Keratinocyte (primary cell): ENCODE results near the gene RHOA. TPM values are rescaled to one million over a fixed set of nuclear protein-coding genes. Genes with fewer than 3 reads are reported as not detected.

ENCODE experiments used
- DNase-seq: peaks from one replicate; pipeline ENCODE4 v3.0.0-alpha.2; 2011; ENCODE audit warnings: low read depth, missing footprints, low spot score
- FAIRE-seq: peaks from 2 replicates; lab custom pipeline; 2011; peaks lifted over from hg19 to GRCh38; lab: Jason Lieb, UNC
- H2AFZ ChIP-seq: 2 replicates; pipeline ENCODE4 v1.6.0; 2012; ENCODE audit warnings: low read length, control low read depth, inconsistent platforms; ENCODE audit not compliant: control insufficient read depth
- H3K27ac ChIP-seq: 2 replicates; pipeline ENCODE4 v1.5.1; 2011; ENCODE audit warnings: low read length; ENCODE audit not compliant: control insufficient read depth, insufficient read depth
- H3K27me3 ChIP-seq: 3 replicates; pipeline ENCODE4 v1.6.0; 2011; ENCODE audit warnings: low read length; ENCODE audit not compliant: control insufficient read depth, insufficient read depth; ENCODE audit errors: extremely low read depth
- H3K36me3 ChIP-seq, 2 experiments: 2 replicates in 1 of 2; 3 replicates in 1 of 2; pipeline ENCODE4 v1.5.1; 2011; ENCODE audit warnings: low read length in 2 of 2, mild to moderate bottlenecking in 1 of 2; ENCODE audit not compliant: control insufficient read depth in 2 of 2, insufficient read depth in 2 of 2; ENCODE audit errors: extremely low read depth in 1 of 2
- H3K4me1 ChIP-seq: 3 replicates; pipeline ENCODE4 v1.5.1; 2011; ENCODE audit warnings: low read length; ENCODE audit not compliant: control insufficient read depth, insufficient read depth; ENCODE audit errors: extremely low read depth
- H3K4me2 ChIP-seq: 3 replicates; pipeline ENCODE4 v1.6.0; 2011; ENCODE audit warnings: low read depth, low read length; ENCODE audit not compliant: control insufficient read depth, insufficient read depth; ENCODE audit errors: extremely low read depth
- H3K4me3 ChIP-seq, 3 experiments: fragments of 200-600 bp in 1 of 3; sonication (generic) in 1 of 3; 2 replicates in 2 of 3; 3 replicates in 1 of 3; pipeline ENCODE4 v1.5.1; 2011 to 2016; ENCODE audit warnings: low read length in 3 of 3, mild to moderate bottlenecking in 3 of 3, control low read depth in 2 of 3, inconsistent platforms in 1 of 3, low read depth in 1 of 3, mixed read lengths in 1 of 3, mixed run types in 1 of 3, moderate library complexity in 1 of 3; ENCODE audit not compliant: control insufficient read depth in 2 of 3, insufficient read depth in 2 of 3; ENCODE audit errors: extremely low read depth in 1 of 3
- H3K79me2 ChIP-seq: 2 replicates; pipeline ENCODE4 v1.6.0; 2012; ENCODE audit warnings: low read length; ENCODE audit not compliant: control insufficient read depth, insufficient read depth
- H3K9ac ChIP-seq: 3 replicates; pipeline ENCODE4 v1.6.0; 2011; ENCODE audit warnings: low read length; ENCODE audit not compliant: control insufficient read depth, insufficient read depth; ENCODE audit errors: extremely low read depth
- H3K9me1 ChIP-seq: 3 replicates; pipeline ENCODE4 v1.6.0; 2011; ENCODE audit warnings: low read length; ENCODE audit not compliant: control insufficient read depth, insufficient read depth; ENCODE audit errors: extremely low read depth
- H3K9me3 ChIP-seq: 2 replicates; pipeline ENCODE4 v1.5.1; 2012; ENCODE audit warnings: low read depth, low read length; ENCODE audit not compliant: control insufficient read depth
- H4K20me1 ChIP-seq: 3 replicates; pipeline ENCODE4 v1.6.0; 2011; ENCODE audit warnings: low read length; ENCODE audit not compliant: control insufficient read depth, insufficient read depth; ENCODE audit errors: extremely low read depth
- EZH2 ChIP-seq: IDR thresholded peaks from one replicate; pipeline ENCODE4 v1.6.1; 2012; ENCODE audit warnings: inconsistent platforms, mild to moderate bottlenecking, low read length, moderate library complexity
- dilution Hi-C: fragments of 300-500 bp; cut with MboI; formaldehyde crosslinking; loops from one replicate; pipeline ENCODE4 v1.7.0; 2020; ENCODE audit warnings: low sequenced_read_pairs; ENCODE audit not compliant: extremely low pct_ligation_motif_present
- polyA plus RNA-seq, 5 experiments: library from polyadenylated mRNA; depleted of rRNA in 3 of 5; stranded (reverse) in 3 of 5; stranded (forward) in 1 of 5; unstranded in 1 of 5; fragments of >200 nt; gene quantifications; 1 replicate in 1 of 5; 2 replicates in 3 of 5; 3 replicates in 1 of 5; pipeline versions ENCODE4 v1.2.1 to v1.2.3, GENCODE V29; 2011 to 2012; ENCODE audit warnings: missing spikeins in 2 of 5, low read depth in 1 of 5, low replicate concordance in 1 of 5
- TF ChIP-seq, protein P1 (sequence below), 3 experiments: IDR thresholded peaks in 1 of 3; conservative IDR thresholded peaks in 1 of 3; optimal IDR thresholded peaks in 1 of 3; 2 replicates in 2 of 3; 3 replicates in 1 of 3; pipeline versions ENCODE3 to v1.5.1; 2011; ENCODE audit warnings: low read length in 3 of 3, mild to moderate bottlenecking in 3 of 3, moderate library complexity in 2 of 3, control low read depth in 1 of 3, inconsistent platforms in 1 of 3; ENCODE audit not compliant: insufficient read depth in 2 of 3; ENCODE audit errors: extremely low read depth in 1 of 3

The RHOA gene
- polyA plus RNA-seq, 1 donor (not counting 4 experiments of a cell fraction or from before 2014, with no cell fraction given): 332 TPM

DNA sequence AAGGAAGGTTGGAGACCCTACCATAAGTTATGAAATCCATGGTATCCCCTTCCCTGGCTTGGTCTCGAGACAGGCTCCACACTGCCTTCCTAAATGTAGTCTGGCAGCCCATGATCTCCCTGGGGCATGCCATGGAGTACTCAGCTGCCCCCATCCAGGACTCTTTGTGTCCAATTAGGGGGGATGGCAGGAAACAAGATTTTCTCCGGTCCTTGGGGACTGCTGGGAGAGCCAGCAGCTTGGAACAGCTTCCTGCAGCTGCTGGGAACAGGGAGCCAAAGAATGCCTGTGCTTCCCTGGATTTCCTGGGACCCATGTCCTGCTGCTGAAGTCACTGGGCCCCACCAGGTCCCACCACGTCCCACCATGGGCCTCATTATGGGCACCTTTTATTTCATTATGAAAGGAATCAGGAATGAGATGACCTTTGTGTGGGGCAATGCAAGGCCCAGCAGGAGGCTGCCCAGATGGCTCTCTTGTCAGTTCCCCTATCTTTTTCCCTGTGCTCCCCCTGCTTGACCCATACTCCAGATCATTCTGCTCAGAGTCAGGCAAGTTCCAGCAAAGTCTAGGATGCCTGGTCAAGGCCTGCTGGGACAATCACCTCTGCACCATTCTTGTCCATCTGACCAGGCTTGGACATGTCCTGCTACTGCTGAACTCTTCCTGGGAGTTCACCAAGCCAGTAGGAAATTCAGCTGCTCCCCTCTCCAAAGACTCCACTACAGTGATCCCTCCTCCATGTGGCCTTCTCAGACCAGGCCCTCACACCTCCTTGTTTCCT is 43.3 kb upstream of the RHOA start:
- H3K9ac ChIP-seq: no peak overlapping the region

DNA sequence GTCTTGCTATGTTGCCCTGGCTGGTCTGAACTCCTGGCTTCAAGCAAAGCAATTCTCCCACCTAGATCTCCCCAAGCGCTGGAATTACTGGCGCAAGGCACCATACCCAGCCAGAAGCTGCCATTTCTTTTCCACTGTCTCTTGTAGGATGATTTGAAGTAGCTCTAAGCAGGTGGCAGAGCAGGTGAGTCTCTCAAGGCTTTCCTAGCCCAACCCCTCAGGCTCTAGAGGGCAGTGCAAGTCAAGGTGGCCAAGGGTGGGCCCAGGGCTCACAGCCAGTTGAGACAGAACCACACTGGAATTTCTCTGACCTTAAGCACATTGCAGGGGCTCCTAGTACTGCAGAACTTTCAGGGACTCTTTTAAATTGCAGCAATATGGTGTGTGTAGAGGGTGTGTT is 42.7 kb upstream of the RHOA start:
- H3K27ac ChIP-seq: no peak overlapping the region
- H3K9me3 ChIP-seq: no peaks in the 10 kb centered on the region
- no peak for DNase-seq
- H3K36me3 ChIP-seq: no peaks in the 10 kb centered on the region
- H3K79me2 ChIP-seq: no peaks in the 10 kb centered on the region
- H3K4me1 ChIP-seq: peaks cover 11% of the 10 kb centered on the region
- TF ChIP-seq, protein P1, sequence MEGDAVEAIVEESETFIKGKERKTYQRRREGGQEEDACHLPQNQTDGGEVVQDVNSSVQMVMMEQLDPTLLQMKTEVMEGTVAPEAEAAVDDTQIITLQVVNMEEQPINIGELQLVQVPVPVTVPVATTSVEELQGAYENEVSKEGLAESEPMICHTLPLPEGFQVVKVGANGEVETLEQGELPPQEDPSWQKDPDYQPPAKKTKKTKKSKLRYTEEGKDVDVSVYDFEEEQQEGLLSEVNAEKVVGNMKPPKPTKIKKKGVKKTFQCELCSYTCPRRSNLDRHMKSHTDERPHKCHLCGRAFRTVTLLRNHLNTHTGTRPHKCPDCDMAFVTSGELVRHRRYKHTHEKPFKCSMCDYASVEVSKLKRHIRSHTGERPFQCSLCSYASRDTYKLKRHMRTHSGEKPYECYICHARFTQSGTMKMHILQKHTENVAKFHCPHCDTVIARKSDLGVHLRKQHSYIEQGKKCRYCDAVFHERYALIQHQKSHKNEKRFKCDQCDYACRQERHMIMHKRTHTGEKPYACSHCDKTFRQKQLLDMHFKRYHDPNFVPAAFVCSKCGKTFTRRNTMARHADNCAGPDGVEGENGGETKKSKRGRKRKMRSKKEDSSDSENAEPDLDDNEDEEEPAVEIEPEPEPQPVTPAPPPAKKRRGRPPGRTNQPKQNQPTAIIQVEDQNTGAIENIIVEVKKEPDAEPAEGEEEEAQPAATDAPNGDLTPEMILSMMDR (optimal IDR thresholded peaks at IDR 0.05 in 1 of 3, IDR thresholded peaks at IDR 0.05 in 1 of 3, conservative IDR thresholded peaks at IDR 0.05 in 1 of 3; ENCODE audit: extremely low read depth in 1 of 3, insufficient read depth in 2 of 3, low read length in 3 of 3): peak; percentile 17 to 58 (median 27)
- no peak for TF ChIP-seq EZH2
- no peak overlapping the region for H3K4me3 ChIP-seq
- H3K9me1 ChIP-seq: no peaks in the 10 kb centered on the region
- FAIRE-seq: no peak
- no peaks in the 10 kb centered on the region for H4K20me1 ChIP-seq
- H3K9ac ChIP-seq: no peak overlapping the region
- no peak overlapping the region for H2AFZ ChIP-seq
- no peak overlapping the region for H3K4me2 ChIP-seq
- no peaks in the 10 kb centered on the region for H3K27me3 ChIP-seq
- dilution Hi-C loops: no loop called here

More for the DNA sequence above, 43.3 kb upstream of the RHOA start:
- no peak for TF ChIP-seq EZH2
- TF ChIP-seq, protein P1 (optimal IDR thresholded peaks at IDR 0.05 in 1 of 3, IDR thresholded peaks at IDR 0.05 in 1 of 3, conservative IDR thresholded peaks at IDR 0.05 in 1 of 3; ENCODE audit: extremely low read depth in 1 of 3, insufficient read depth in 2 of 3, low read length in 3 of 3): no peak
- dilution Hi-C loops: no loop called here
- Histone ChIP-seq H3K4me2 (no peak overlapping the region), H3K36me3 (no peaks in the 10 kb centered on the region), H3K4me1 (peaks cover 11% of the 10 kb centered on the region), H3K79me2 (no peaks in the 10 kb centered on the region), H3K4me3 (no peak overlapping the region), H4K20me1 (no peaks in the 10 kb centered on the region), H3K27me3 (no peaks in the 10 kb centered on the region), H3K27ac (no peak overlapping the region), H2AFZ (peak overlapping the region; percentile 26), H3K9me3 (no peaks in the 10 kb centered on the region), H3K9me1 (no peaks in the 10 kb centered on the region)
- DNase-seq: no peak
- FAIRE-seq: peak; percentile 49
